Measurements from ENCODE around the gene RASIP1. TPM values are rescaled to one million over a fixed set of nuclear protein-coding genes. Genes with fewer than 3 reads are reported as not detected.
"Not testable (repeated sequence)": the region's sequence is repeated elsewhere in the genome, so short reads cannot be mapped to it uniquely, and the experiment has no call there.

The RASIP1 gene, protein sequence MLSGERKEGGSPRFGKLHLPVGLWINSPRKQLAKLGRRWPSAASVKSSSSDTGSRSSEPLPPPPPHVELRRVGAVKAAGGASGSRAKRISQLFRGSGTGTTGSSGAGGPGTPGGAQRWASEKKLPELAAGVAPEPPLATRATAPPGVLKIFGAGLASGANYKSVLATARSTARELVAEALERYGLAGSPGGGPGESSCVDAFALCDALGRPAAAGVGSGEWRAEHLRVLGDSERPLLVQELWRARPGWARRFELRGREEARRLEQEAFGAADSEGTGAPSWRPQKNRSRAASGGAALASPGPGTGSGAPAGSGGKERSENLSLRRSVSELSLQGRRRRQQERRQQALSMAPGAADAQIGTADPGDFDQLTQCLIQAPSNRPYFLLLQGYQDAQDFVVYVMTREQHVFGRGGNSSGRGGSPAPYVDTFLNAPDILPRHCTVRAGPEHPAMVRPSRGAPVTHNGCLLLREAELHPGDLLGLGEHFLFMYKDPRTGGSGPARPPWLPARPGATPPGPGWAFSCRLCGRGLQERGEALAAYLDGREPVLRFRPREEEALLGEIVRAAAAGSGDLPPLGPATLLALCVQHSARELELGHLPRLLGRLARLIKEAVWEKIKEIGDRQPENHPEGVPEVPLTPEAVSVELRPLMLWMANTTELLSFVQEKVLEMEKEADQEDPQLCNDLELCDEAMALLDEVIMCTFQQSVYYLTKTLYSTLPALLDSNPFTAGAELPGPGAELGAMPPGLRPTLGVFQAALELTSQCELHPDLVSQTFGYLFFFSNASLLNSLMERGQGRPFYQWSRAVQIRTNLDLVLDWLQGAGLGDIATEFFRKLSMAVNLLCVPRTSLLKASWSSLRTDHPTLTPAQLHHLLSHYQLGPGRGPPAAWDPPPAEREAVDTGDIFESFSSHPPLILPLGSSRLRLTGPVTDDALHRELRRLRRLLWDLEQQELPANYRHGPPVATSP
- polyA plus RNA-seq (ENCODE audit: insufficient read length in 3 of 3), result 10 to 100 TPM; 12.2 to 19.6 (median 16.6) TPM
- long read RNA-seq, donor 1, partial matches to known transcripts, result 0 of 2 reads
- long read RNA-seq, donor 1, other reads (novel, unspliced or antisense), result 0 of 2 reads
- long read RNA-seq, donor 2, transcript RASIP1-201 (12 exons, 3,308 nt), result major isoform, 6 of 6 reads
- long read RNA-seq, donor 2, partial matches to known transcripts, result 0 of 6 reads
- long read RNA-seq, donor 2, other reads (novel, unspliced or antisense), result 0 of 6 reads
- long read RNA-seq, donor 3, partial matches to known transcripts, result 0 of 4 reads
- long read RNA-seq, donor 3, other reads (novel, unspliced or antisense), result 0 of 4 reads
- long read RNA-seq, donor 4, partial matches to known transcripts, result 0 of 3 reads
- long read RNA-seq, donor 4, other reads (novel, unspliced or antisense), result 0 of 3 reads
- long read RNA-seq, donor 5, transcript RASIP1-204 (4 exons, 1,597 nt), result major isoform, 5 of 13 reads
- long read RNA-seq, donor 5, partial matches to known transcripts, result 5 of 13 reads
- long read RNA-seq, donor 5, other reads (novel, unspliced or antisense), result 0 of 13 reads
- long read RNA-seq, donor 6, partial matches to known transcripts, result 0 of 2 reads
- long read RNA-seq, donor 6, other reads (novel, unspliced or antisense), result 0 of 2 reads
- long read RNA-seq, donor 7, partial matches to known transcripts, result 0 of 2 reads
- long read RNA-seq, donor 7, other reads (novel, unspliced or antisense), result 0 of 2 reads
- long read RNA-seq, donor 8, transcript RASIP1-201 (12 exons, 3,308 nt), result major isoform, 7 of 8 reads
- long read RNA-seq, donor 8, partial matches to known transcripts, result 0 of 8 reads
- long read RNA-seq, donor 8, other reads (novel, unspliced or antisense), result 0 of 8 reads
- long read RNA-seq, donor 9, transcript RASIP1-204 (4 exons, 1,597 nt), result major isoform, 7 of 10 reads
- long read RNA-seq, donor 9, partial matches to known transcripts, result 0 of 10 reads
- long read RNA-seq, donor 9, other reads (novel, unspliced or antisense), result 0 of 10 reads
- long read RNA-seq, donor 10, partial matches to known transcripts, result 0 of 2 reads
- long read RNA-seq, donor 10, other reads (novel, unspliced or antisense), result 0 of 2 reads
- long read RNA-seq, donor 11, partial matches to known transcripts, result 0 of 2 reads
- long read RNA-seq, donor 11, other reads (novel, unspliced or antisense), result 0 of 2 reads
- long read RNA-seq, donor 12, partial matches to known transcripts, result 0 of 4 reads
- long read RNA-seq, donor 12, other reads (novel, unspliced or antisense), result 0 of 4 reads
- long read RNA-seq, donor 13, partial matches to known transcripts, result 0 of 5 reads
- long read RNA-seq, donor 13, other reads (novel, unspliced or antisense), result 0 of 5 reads
- long read RNA-seq, donor 14, partial matches to known transcripts, result 0 of 3 reads
- long read RNA-seq, donor 14, other reads (novel, unspliced or antisense), result 0 of 3 reads
- long read RNA-seq, donor 15, partial matches to known transcripts, result 0 of 1 reads
- long read RNA-seq, donor 15, other reads (novel, unspliced or antisense), result 0 of 1 reads
- long read RNA-seq, donor 16, transcript RASIP1-204 (4 exons, 1,597 nt), result major isoform, 6 of 14 reads
- long read RNA-seq, donor 16, partial matches to known transcripts, result 5 of 14 reads
- long read RNA-seq, donor 16, other reads (novel, unspliced or antisense), result 0 of 14 reads

DNA sequence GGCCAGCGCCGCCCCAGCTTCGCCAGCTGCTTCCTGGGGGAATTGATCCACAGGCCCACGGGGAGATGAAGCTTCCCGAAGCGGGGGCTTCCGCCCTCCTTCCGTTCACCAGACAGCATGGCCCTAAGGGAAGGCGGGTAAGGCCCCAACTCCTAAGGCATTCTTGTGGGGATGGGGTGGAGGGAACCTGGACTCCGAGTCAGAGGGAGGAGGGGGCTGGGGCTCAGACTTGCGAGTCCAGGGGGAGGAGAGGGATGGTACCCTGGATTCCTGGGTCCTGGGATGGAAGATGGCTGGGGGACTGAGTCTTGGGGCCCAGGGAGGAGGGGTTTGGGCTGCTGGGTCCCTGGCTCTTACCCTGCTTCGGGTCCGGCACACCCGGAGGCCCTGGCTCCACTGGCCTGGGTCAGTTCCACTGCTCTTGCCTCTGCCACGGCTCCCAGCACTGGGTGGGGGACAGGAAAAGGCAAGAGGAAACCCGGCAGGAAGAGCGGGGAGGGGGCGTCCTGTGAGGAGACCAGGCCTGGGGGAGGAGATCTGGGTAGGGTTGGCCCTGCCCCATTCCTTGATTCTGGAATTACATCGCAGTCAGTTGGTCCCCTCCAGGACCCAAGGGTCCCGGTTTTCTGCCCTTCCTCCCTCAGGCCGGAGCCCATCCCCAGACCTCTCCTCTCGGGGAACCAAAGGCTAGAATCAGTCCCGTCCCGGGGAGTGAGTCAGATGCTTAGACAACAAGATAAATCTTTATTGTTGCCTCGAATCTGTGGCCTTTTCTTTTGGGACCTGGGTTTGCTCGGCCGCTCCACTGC lies at the start of gene RASIP1:
Gene RASIP1 (minus strand): TSS at position 447 of the 809 bp plus-strand sequence. CDS start 328 bp downstream, at position 119.
- DNase-seq (ENCODE audit: extremely low read depth in 1 of 11, low read depth in 9 of 11, low spot score in 4 of 11), result no peak

DNA sequence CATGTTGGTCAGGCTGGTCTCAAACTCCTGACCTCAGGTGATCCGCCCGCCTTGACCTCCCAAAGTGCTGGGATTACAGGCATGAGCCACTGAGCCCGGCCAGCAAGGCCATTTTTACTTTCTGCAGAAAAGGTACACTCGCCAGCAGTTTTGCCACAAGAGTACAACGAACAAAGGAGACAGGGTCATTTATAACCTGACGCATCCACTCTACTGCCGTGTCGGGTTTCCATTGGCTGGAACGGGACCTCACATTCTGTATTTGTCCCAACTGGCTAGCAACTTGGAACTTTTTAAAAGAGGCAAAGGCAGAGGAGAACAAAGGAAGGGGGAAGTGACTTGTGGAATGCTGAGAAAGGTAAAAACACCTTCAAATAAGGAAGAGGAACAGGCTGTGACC lies 46.9 kb upstream of the RASIP1 start:
- DNase-seq (ENCODE audit: extremely low read depth in 1 of 11, low read depth in 9 of 11, low spot score in 4 of 11), result not testable (repeated sequence)

DNA sequence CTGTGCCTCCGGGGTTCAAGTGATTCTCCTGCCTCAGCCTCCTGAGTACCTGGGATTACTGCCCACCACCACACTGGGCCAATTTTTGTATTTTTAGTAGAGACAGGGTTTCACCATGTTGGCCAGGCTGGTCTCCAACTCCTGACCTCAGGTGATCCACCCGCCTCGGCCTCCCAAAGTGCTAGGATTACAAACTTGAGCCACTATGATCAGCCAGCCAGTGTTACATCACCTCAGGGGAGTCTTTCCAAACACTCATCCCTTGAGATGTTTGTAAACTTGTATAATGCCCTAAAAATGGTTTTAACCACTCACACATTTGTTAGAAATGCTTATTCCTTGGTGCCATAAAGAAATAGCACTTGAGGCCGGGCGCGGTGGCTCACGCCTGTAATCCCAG lies 46.0 kb upstream of the RASIP1 start:
- not testable (repeated sequence) for DNase-seq (ENCODE audit: extremely low read depth in 1 of 11, low read depth in 9 of 11, low spot score in 4 of 11)

DNA sequence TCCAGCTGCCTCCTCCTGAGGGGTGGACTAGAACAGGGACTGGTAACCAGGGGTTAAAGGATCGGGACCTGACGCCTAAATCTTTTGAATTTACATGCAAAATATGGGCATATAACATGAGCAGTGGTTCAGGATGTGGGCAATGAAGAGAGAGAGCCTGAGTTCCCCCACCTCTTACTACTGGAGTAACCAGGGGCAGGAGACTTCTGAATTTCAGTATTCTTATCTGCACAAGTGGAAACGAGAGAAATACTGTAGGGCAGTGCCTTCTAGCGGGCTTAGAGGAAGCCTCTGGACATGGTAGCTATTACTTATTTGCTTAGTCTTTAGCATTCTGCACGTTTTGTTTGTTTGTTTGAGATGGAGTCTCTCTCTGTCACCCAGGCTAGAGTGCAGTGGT lies 44.1 kb upstream of the RASIP1 start:
- DNase-seq (ENCODE audit: extremely low read depth in 1 of 11, low read depth in 9 of 11, low spot score in 4 of 11), result no peak

DNA sequence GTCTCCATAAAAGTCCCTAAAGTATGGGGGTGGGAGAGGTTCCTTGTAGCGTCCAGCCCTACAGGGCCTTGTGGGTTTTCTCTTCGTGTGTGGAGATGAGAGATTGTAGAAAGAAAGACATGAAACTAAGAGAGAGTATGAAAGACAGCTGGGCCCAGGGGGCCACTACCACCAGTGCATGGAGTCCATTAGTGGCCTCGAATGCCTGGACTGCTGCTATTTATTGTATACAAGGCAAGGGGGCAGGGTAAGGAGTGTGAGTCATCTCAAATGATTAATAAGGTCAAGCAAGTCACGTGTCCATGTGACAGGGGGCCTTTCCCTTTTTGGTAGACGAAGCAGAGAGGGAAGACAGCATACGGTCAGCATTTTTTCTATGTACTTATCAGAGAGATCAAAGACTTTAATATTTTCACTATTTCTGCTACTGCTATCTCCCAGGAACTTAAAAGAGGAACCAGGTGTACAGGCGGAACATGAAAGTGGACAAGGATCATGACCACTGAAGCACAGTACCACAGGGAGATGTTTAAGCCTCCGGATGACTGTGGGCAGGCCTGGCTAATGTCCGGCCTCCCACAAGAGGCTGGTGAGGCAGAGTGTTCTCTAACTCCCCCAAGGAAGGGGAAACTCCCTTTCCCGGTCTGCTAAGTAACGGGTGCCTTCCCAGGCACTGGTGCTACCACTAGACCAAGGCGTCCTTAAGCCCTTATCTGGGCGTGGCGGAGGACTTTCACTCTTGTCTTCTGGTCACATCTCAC lies 40.4 kb upstream of the RASIP1 start:
- no peak for DNase-seq (ENCODE audit: extremely low read depth in 1 of 11, low read depth in 9 of 11, low spot score in 4 of 11)

DNA sequence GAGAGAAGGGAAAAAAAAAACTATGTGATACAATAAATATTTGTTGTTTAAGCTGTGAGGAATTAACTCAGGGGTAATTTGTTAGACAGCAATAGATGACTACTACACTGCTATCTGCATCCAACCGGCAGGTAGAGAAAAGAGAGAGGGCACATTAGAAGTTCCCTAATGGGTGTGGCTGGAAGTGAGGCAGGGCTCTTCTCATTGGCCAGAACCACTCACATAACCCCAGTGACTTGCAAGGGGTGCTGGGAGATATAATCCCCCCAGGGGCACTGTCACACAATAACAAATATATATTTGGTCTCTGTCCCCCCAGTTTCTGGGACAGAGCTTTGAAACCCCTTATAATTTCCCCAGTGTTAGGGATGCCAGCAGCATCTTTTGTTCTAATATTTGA lies 39.2 kb upstream of the RASIP1 start:
- DNase-seq (ENCODE audit: extremely low read depth in 1 of 11, low read depth in 9 of 11, low spot score in 4 of 11), result no peak

DNA sequence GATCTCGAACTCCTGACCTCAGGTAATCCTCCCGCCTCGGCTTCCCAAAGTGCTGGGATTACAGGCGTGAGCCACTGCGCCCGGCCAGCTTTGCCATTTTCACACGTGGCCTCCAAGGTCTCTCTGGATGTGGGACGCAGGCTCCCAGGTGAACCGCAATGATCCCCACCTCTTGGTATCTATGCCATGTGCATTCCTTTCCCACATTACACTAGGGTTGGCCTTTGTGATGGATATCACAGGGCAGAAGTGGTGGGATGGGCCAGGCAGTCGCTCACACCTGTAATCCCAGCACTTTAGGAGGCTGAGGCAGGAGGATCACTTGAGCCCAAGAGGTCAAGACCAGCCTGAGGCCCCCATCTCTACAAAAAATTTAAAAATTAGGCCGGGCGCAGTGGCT lies 37.3 kb upstream of the RASIP1 start:
- DNase-seq (ENCODE audit: extremely low read depth in 1 of 11, low read depth in 9 of 11, low spot score in 4 of 11), result no peak

DNA sequence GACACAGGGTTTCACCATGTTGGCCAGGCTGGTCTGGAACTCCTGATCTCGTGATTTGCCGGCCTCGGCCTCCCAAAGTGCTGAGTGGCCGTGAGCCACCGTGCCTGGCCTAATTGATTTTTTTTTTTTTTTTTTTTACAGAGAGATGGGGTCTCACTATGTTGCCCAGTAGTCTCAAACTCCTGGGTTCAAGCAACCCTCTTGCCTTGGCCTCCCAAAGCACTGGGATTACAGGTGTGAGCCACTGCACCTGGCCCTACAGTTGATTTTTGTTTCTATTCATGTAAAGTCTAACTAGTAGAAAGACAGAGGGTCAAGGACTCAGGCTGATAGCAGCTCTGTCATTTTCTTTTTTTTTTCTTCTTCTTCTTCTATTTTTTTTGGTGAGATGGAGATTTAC lies 36.7 kb upstream of the RASIP1 start:
- DNase-seq (ENCODE audit: extremely low read depth in 1 of 11, low read depth in 9 of 11, low spot score in 4 of 11), result no peak

DNA sequence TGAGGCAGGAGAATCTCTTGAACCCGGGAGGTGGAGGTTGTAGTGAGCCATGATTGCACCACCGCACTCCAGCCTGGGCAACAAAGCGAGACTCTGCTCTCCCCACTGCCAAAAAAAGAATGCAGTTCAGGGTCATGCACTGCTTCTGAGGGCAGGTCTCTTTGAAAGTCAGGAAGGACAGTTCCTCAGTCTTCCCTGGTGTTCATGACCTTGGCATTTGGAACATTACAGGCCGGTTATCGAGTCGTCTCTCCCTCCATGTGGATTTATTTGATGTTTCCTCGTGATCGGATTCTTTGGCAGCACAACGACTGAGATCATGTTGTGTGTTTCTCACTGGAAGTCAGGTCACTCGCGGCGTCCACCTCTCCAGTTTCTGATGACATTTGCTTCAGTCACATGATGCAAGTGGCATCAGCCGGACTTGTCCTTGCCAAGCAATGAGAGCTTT lies 32.1 kb upstream of the RASIP1 start:
- DNase-seq (ENCODE audit: extremely low read depth in 1 of 11, low read depth in 9 of 11, low spot score in 4 of 11), result no peak

DNA sequence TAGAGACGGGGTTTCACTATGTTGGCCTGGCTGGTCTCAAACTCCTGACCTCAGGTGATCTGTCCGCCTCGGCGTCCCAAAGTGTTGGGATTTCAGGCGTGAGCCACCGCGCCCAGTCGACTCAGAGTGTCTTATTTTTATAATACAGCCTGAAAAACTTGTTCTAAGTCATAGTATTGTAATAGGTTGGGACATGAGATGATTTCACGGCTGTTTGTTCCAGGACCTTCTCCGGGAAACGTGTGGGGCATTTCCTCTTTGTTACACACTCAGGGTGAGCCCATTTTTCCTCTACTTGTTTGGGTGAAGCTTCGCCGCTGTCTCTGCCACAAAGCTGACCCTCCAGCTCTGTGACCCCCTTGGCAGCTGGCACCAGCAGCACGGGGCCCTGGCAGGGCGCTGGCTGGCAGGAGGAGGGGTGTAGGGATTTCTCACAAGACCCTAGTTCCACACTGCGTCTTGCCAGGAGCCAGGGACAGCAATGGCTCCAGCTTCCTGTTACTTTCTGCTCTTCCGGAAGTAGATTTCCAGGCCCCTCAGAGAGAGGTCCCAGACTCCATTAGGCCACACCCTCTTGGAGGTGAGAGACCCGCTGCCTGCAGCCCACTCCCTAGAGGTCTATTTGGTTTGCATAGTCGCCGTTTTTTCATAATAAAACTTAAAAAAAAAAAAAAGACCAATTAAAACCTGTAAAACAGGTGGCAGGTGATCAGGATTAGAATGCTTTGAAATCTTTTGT lies 30.5 kb upstream of the RASIP1 start:
- no peak for DNase-seq (ENCODE audit: extremely low read depth in 1 of 11, low read depth in 9 of 11, low spot score in 4 of 11)

DNA sequence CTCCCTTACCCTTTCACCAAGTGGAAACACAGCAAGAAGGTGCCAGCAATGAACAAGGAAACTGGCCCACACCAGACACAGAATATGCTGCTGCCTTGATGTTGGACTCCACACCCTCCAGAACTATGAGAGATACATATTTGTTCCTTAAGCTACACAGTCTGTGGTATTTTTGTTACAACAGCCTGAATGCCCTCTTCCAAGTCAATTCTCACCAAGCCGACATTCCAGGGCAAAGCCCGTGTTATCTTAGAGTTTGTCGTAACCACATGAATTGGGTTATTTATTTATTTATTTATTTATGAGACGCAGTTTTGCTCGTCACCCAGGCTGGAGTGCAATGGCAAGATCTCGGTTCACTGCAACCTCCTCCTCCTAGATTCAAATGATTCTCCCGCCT lies 29.9 kb upstream of the RASIP1 start:
- no peak for DNase-seq (ENCODE audit: extremely low read depth in 1 of 11, low read depth in 9 of 11, low spot score in 4 of 11)

DNA sequence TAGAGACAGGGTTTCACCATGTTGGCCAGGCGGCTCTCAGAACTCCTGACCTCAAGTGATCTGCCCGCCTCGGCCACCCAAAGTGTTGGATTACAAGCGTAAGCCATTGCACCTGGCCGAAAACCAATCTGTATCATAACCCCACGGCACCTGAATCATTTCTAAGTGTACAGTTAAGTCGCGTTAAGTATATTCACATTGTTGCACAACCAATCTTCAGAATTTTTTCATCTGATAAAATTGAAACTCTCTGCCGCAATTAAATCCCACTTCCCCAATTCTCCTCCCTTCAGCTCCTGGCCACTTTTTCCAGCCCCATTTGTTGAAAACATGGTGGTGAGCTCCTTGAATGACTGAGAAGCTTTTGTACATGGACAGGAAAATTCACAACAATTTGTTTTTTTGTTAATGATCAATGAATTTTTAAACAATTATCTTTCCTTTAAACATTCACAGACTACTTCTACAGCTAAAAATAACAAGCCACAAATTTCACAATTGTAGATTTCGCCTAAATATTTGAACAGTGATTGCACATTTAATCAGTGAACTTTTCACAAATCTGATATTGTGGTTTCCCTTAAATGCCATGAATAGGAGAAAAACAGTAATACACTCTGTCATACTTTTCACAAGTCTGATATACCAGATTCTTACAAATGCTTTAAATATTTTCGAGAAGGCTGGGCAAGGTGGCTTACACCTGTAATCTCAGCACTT lies 28.7 kb upstream of the RASIP1 start:
- DNase-seq (ENCODE audit: extremely low read depth in 1 of 11, low read depth in 9 of 11, low spot score in 4 of 11), result no peak

DNA sequence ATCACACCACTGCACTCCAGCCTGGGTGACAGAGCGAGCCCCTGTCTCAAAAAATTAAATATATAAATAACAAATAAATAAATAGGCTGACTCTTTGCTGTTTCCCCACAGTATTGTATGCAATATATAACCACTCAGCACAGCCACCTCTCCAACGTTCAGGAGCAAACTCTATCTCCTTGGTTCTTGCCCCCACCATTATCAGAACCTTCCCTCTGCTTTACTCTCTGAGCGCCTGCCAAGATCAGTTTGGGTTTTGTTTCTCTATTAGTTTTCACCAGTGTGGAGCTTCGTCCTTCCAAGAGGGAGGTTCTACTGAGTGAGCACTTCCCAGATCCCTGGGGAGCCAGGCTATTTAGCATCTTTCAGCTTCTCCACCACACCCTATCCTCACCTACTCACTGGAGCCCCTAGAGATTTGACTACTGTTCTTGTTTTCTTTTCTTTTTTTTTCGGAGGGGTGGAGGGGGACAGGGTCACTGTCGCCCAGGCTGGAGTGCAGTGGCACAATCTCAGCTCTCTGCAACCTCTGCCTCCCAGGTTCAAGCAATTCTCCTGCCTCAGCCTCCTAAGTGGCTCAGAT lies 27.9 kb upstream of the RASIP1 start:
- DNase-seq (ENCODE audit: extremely low read depth in 1 of 11, low read depth in 9 of 11, low spot score in 4 of 11), result not testable (repeated sequence)
